ENCODE measurements around the gene DERL3. TPM values are rescaled to one million over a fixed set of nuclear protein-coding genes. Genes with fewer than 3 reads are reported as not detected.

The DERL3 gene
- total and polyA plus RNA-seq, 2 of the 13 experiments (the other 11 are each of a cell fraction or from before 2014, with no cell fraction given): not detected

DNA sequence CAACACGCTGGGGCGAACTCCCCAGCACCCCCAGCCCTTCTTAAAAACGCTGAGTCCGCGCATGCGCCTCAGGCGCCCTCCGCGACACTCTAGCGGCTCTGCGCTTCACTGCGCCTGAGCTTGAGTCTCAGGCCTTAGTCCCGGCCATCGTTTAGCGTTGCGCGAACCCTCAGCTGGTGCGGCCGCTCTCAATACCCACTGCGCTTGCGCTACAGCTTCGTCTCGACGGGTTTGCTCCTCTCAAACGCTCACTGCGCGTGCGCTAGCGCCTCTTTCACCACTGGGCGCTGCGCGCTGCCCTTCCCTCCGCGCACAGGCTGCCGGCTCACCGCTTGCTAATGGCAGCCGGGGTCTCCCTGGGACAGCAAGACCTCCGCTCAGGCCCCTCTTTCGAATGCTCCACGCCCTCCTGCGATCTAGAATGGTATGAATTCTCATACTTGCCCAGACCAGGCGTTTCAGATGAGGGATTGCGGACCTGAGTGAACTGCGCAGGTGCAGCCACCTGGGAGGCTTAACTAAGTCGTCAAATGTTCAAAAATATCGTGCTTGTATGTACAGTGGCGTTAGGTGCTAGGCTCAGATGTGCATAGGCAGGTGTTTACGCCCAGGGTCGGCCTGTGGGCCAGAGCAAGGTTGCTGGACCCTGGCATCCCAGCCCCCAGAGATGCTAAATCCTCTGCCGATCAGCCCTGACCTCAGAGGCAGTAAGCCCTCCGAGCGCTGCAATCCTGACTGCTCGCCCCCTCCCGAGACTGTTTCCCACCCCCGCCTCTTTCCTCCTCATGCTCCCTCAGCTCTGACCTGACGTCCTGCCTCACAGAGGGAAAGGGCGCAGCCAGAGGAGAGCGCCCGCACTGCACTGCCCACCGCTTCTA is 19.0 kb upstream of the DERL3 start, which contains the start of gene SLC2A11 (continued):
- TF ChIP-seq, protein P1, sequence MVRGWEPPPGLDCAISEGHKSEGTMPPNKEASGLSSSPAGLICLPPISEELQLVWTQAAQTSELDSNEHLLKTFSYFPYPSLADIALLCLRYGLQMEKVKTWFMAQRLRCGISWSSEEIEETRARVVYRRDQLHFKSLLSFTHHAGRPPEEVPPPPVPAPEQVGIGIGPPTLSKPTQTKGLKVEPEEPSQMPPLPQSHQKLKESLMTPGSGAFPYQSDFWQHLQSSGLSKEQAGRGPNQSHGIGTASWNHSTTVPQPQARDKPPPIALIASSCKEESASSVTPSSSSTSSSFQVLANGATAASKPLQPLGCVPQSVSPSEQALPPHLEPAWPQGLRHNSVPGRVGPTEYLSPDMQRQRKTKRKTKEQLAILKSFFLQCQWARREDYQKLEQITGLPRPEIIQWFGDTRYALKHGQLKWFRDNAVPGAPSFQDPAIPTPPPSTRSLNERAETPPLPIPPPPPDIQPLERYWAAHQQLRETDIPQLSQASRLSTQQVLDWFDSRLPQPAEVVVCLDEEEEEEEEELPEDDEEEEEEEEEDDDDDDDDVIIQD (CRISPR knock-in tag; IDR thresholded peaks at IDR 0.05; ENCODE audit: low read depth): peak; percentile 52; the same call in 1 of the 2 replicates
- TF ChIP-seq KLF16 (CRISPR knock-in tag; IDR thresholded peaks at IDR 0.05) (peak in 1 of 2 experiments; percentile 34; a peak in 1 of 4 replicates), KDM2A (CRISPR knock-in tag; IDR thresholded peaks at IDR 0.05; ENCODE audit: borderline replicate concordance, low read depth) (0 out of 2 replicates have a peak, but pooled peaks have one; percentile 26), ARHGAP35 (CRISPR knock-in tag; IDR thresholded peaks at IDR 0.05; ENCODE audit: borderline replicate concordance) (no peak), NFYB (CRISPR knock-in tag; IDR thresholded peaks at IDR 0.05) (no peak; the same call in 1 of the 2 replicates), HOXA7 (CRISPR knock-in tag; IDR thresholded peaks at IDR 0.05) (no peak), ZMYM2 (CRISPR knock-in tag; IDR thresholded peaks at IDR 0.05) (no peak)
- TF ChIP-seq, protein P2, sequence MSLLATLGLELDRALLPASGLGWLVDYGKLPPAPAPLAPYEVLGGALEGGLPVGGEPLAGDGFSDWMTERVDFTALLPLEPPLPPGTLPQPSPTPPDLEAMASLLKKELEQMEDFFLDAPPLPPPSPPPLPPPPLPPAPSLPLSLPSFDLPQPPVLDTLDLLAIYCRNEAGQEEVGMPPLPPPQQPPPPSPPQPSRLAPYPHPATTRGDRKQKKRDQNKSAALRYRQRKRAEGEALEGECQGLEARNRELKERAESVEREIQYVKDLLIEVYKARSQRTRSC (CRISPR knock-in tag; IDR thresholded peaks at IDR 0.05; ENCODE audit: low read depth): no peak
- TF ChIP-seq, protein P3, sequence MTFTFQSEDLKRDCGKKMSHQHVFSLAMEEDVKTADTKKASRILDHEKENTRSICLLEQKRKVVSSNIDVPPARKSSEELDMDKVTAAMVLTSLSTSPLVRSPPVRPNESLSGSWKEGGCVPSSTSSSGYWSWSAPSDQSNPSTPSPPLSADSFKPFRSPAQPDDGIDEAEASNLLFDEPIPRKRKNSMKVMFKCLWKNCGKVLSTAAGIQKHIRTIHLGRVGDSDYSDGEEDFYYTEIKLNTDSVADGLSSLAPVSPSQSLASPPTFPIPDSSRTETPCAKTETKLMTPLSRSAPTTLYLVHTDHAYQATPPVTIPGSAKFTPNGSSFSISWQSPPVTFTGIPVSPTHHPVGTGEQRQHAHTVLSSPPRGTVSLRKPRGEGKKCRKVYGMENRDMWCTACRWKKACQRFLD (CRISPR knock-in tag; IDR thresholded peaks at IDR 0.05; ENCODE audit: borderline replicate concordance): no peak
- TF ChIP-seq, protein P4, sequence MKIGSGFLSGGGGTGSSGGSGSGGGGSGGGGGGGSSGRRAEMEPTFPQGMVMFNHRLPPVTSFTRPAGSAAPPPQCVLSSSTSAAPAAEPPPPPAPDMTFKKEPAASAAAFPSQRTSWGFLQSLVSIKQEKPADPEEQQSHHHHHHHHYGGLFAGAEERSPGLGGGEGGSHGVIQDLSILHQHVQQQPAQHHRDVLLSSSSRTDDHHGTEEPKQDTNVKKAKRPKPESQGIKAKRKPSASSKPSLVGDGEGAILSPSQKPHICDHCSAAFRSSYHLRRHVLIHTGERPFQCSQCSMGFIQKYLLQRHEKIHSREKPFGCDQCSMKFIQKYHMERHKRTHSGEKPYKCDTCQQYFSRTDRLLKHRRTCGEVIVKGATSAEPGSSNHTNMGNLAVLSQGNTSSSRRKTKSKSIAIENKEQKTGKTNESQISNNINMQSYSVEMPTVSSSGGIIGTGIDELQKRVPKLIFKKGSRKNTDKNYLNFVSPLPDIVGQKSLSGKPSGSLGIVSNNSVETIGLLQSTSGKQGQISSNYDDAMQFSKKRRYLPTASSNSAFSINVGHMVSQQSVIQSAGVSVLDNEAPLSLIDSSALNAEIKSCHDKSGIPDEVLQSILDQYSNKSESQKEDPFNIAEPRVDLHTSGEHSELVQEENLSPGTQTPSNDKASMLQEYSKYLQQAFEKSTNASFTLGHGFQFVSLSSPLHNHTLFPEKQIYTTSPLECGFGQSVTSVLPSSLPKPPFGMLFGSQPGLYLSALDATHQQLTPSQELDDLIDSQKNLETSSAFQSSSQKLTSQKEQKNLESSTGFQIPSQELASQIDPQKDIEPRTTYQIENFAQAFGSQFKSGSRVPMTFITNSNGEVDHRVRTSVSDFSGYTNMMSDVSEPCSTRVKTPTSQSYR (CRISPR knock-in tag; IDR thresholded peaks at IDR 0.05; ENCODE audit: borderline replicate concordance): 0 out of 2 replicates have a peak, but pooled peaks have one; percentile 18
- TF ChIP-seq, protein P5, sequence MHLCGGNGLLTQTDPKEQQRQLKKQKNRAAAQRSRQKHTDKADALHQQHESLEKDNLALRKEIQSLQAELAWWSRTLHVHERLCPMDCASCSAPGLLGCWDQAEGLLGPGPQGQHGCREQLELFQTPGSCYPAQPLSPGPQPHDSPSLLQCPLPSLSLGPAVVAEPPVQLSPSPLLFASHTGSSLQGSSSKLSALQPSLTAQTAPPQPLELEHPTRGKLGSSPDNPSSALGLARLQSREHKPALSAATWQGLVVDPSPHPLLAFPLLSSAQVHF (CRISPR knock-in tag; IDR thresholded peaks at IDR 0.05): no peak
